C1 segment of cervical spinal cord (tissue), 14 donors: Measurements from ENCODE around the gene UCHL5.
"Not testable (repeated sequence)": the region's sequence is repeated elsewhere in the genome, so short reads cannot be mapped to it uniquely, and the experiment has no call there.

Experiments
- DNase-seq, 14 donors: peaks; one replicate each; lab custom pipeline; 2025; lab: John Stamatoyannopoulos, UW

Gene UCHL5

DNA sequence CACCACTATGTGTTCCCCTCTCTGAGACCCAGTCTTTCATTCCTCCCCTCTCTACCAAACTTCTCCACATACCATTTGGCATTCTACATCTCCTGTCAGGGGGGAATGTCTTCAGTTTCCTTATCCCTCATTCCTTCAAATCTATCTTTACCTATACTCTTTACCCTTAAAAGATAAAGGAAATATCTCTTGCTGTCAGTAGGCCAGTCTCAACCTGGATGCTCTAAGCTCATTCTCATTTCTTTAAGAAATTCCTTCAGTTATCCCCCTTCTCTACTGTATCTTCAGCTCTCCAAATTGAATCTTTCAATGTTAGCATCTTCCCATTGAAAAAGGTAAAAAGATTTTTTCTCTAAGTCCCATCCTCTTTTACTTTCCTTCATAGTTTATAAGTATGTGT lies 6.8 kb upstream of the UCHL5 start:
- no peak for DNase-seq

- no peak for DNase-seq
Observed at GRCh38 chr1:193062698-193063463, 3.7 kb upstream of the UCHL5 start.

- DNase-seq, result peak in 1 of 14 donors; percentile 1
Observed at GRCh38 chr1:193060938-193061337, 1.8 kb upstream of the UCHL5 start.

GRCh38 chr1:193060406-193060805 lies 1.2 kb upstream of the UCHL5 start:
- DNase-seq, result no peak

- no peak for DNase-seq
Observed at GRCh38 chr1:193060115-193060403, 899 bp upstream of the UCHL5 start.

DNA sequence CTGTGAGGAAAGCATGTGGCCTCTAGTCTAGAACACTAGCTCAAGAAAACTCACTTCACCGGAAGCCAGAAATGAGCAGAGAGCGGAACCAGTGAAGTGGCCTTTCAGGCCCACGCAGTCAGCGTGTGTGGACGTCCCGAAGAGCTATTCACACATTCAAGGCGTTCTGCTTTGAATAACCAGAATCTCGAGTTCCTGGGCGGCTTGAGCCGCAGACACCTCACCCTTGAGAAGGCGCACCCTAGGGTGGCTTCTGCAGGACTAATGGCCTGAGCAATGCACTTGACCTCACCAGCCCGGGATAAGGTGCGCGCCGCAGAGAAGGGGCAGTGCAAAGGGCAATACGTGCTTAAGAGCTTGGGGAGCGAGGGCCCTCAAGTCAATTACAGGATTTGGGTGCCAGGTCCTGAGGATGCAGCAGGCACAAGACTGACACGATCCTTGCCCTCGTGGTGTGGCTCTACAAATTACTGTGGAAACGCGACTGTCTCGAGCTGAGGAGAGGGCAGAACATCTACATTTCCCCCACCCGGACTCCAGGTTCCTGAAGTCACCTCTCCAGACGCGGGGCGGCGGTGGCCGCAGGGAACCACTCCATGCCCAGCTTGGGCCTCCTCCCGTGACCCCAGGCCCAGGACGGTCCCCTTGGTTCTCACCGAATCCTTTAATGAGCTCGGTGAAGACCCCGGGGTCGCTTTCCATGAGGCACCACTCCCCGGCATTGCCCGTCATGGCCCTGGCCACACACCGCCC lies 455 bp downstream of the UCHL5 start:
- peak in 4 of 14 donors; percentile 22 to 59 (median 50) for DNase-seq

DNA sequence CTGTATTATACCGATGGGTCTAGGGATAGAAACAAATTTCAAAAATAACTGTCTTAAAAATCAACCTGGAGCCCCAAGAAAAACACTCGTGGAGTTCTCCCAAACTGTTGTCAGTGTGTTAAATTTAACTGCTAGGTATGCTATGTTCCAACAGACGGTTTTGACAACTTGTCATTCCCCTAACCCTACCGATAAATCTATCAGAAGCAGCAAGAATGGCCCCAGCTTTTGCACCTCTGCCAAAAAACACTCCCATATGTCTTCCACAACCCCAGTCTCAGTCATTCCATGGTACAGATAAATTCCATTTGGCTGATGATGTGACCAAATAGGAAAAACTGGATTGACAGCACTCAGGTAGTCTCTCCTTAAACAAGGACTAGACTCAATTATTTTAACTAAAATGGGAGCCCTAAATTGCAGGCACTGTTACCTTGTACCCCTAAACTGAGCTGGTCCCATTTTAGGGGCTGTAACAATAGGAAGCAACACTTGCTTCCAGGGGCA lies 4.9 kb downstream of the UCHL5 start:
- DNase-seq, result no peak

GRCh38 chr1:193048913-193049312 lies 10.2 kb downstream of the UCHL5 start:
- DNase-seq, result not testable (repeated sequence)

DNA sequence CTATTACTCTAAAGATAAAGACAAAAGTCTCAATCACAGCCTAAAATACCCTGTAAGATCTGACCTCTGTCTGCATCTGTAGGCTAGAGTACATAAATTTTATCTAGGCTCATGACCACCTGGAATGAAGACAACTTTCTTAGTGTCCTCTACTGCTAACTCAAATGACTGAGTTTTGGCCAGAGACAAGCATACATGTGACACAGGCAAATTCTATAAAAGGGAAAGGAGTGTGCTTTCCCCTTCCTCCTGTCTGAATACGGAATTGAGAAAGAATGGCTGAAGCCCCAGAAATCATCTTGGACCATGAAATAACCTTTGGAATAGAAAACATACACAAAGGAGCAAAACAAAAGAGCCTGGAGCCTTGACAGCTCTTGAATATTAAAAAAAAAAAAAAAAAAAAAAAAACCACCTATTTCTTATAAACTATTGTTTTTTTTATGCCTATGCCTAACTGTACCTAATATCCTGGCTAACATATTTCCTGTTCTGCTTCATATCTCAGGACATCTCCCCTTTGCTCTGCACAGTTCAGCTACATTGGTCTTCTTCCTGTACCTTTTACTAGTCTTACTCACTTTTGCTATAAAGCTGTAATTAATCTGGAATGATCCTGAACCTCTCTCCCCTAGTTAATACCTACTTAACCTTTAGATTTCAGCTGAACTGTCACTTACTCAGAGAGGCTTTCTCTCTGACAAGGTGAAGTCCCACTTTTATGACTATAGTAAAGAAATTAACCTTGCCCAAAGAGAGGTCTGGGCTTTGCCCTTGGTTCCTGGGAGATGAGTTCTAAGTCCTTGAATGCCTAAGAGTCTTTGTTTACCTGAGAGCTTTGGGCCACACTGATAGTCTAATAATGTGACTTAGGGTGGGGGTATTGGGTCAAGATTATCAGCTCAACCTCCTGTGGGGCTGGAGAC lies 16.1 kb downstream of the UCHL5 start:
- no peak for DNase-seq

DNA sequence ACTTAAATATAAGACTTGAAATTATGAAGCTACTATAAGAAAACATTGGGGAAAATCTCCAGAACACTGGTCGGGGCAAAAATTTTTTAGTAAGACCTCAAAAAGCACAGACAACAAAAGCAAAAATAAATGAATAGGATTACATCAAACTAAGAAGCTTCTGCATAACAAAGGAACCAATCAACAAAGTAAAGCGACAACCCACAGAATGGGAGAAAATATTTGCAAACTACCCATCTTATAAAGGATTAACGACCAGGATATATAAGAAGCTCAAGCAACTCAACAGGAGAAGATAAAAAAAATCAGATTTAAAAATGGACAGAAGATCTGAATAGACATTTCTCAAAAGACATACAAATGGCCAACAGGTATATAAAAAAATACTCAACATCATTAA lies 19.1 kb downstream of the UCHL5 start:
- DNase-seq, result no peak

GRCh38 chr1:193036337-193037047 lies 22.7 kb downstream of the UCHL5 start:
- no peak for DNase-seq

- DNase-seq, result no peak
Observed at GRCh38 chr1:193033610-193034009, 25.6 kb downstream of the UCHL5 start.

DNA sequence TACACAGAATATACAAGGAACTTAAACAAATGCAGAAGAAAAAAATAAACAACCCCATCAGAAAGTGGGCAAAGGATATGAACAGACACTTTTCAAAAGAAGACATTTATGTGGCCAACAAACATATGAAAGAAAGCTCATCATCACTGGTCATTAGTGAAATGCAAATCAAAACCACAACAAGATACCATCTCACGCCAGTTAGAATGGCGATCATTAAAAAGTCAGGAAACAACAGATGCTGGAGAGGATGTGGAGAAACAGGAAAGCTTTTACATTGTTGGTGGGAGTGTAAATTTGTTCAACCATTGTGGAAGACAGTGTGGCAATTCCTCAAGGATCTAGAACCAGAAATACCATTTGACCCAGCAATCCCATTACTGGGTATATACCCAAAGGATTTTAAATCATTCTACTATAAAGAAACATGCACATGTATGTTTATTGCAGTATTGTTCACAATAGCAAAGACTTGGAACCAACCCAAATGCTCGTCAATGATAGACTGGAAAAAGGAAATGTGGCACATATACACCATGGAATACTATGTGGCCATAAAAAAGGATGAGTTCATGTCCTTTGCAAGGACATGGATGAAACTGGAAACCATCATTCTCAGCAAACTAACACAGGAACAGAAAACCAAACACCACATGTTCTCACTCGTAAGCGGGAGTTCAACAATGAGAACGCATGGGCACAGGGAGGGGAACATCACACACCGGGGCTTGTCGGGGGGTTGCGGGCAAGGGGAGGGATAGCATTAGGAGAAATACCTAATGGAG lies 26.3 kb downstream of the UCHL5 start:
- DNase-seq, result not testable (repeated sequence)

GRCh38 chr1:193031431-193031830 lies 27.7 kb downstream of the UCHL5 start:
- DNase-seq, result no peak

- no peak for DNase-seq
Observed at GRCh38 chr1:193030280-193030679, 28.9 kb downstream of the UCHL5 start.

- no peak for DNase-seq
Observed at GRCh38 chr1:193025218-193025617, 33.9 kb downstream of the UCHL5 start.

DNA sequence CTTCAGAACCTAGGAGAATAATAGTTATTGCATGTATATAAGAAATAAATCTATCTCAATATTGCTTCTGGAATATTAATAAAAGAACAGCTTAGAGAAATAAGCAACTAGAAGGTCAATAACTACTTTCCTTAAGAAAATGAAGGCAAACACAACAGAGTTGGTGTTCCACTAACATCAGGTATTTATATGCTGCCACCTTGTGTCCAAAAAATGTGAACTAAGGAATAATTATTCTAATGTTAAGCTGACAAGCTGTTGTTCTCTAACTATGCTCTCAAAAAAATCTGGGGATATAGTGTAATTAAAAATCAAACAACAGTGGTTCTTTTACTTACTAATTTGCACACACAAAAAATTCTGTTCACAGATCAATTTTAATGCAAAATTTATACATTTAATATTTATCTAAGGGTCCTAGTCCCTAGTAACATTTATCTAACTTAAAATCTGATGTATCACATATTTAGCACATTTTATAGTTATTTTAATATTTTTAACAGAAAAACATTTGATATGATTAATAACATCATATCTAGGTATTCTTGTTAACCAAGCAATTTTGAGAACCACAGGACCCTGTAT lies 39.6 kb downstream of the UCHL5 start:
- peak in 1 of 14 donors; percentile 3 for DNase-seq

DNA sequence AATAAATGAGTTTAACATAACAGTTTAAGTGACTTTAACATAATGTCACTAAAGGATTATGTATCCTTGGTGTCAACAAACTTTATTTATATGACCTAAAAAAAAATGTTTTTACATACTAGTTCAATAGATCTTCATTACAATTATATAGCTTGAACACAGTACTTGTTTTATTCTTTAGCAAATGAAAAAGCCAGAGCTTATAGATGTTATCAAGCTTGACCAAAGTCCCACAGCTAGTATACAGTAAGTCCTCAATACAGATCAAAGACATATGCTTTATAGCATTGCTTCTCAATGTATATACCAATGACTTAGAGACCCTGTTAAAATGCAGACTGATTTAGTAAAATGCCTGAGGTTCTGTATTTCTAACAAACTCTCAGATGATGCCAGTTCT lies 42.4 kb downstream of the UCHL5 start:
- DNase-seq, result no peak

DNA sequence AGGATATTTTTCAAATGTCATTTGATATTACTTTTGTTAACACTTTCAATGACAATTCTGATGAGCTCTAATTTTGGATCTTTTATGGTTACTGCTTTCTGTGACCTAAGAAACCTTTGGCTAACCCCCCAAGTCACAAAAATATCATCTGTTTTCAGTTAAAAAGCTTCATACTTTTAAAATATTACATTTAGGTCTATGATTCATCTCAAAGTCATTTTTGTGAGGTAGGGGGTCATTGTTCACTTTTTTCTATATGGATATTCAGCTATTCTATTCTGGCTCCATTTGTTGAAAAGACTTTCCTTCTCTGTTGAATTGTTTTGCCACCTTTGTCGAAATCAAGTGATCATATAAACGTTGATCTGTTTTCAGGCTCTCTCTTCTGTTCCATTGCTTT lies 44.8 kb downstream of the UCHL5 start:
- no peak for DNase-seq

GRCh38 chr1:193013707-193014106 lies 45.5 kb downstream of the UCHL5 start:
- DNase-seq, result no peak
